Measurements from ENCODE around the gene FRS2. TPM values are rescaled to one million over a fixed set of nuclear protein-coding genes. Genes with fewer than 3 reads are reported as not detected.

Gene FRS2
- total and polyA plus RNA-seq, 9 of the 15 experiments (the other 6 are each of a cell fraction or from before 2014, with no cell fraction given): 1.0 to 9.1 (median 6.0) TPM

DNA sequence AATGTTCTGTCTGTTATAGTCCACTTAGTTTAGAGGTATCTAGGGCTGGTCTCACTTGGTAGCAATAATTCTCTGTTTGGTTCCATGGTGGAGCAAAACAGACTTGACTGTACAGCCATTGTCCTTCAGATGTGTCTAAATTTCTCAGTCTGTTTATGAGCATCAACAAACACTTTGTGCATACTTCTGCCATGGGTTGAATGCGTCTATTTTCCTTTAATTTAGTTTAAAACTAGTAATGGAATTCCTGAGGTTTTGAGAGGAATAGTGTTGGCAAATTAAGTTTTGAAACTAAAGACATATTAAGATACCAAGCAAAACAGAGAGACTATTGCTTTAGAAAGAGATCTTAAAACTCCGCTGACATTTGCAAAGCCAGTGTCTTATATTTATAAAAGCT lies 22.6 kb downstream of the FRS2 start:
- ATAC-seq: no peak
- Histone ChIP-seq H3K9me1 (ENCODE audit: control insufficient read depth, insufficient read depth, low read length) (no peaks in the 10 kb centered on the region), H3K4me1 (replicated peaks in 1 of 2; ENCODE audit: control insufficient read depth in 2 of 2, insufficient read depth in 2 of 2, low read length in 2 of 2) (no peaks in the 10 kb centered on the region), H3K9me3 (replicated peaks; ENCODE audit: control insufficient read depth, insufficient read depth, low read depth, low read length) (no peaks in the 10 kb centered on the region), H2AFZ (ENCODE audit: low read depth, low read length) (no peak overlapping the region), H3K9ac (ENCODE audit: insufficient read depth in 1 of 2, low read depth in 2 of 2, low read length in 2 of 2) (no peak overlapping the region), H4K20me1 (replicated peaks; ENCODE audit: control insufficient read depth, insufficient read depth, low read length) (no peaks in the 10 kb centered on the region), H3K27ac (ENCODE audit: extremely low read depth, low read depth, low read length) (no peak overlapping the region), H3K79me2 (ENCODE audit: control insufficient read depth, insufficient read depth, low read length) (peaks cover 58% of the 10 kb centered on the region), H3K4me2 (ENCODE audit: insufficient read depth, low read length) (no peak overlapping the region), H3K27me3 (ENCODE audit: control insufficient read depth in 2 of 2, insufficient read depth in 2 of 2, low read length in 2 of 2) (no peaks in the 10 kb centered on the region), H3K4me3 (no peak overlapping the region), H3K36me3 (ENCODE audit: control insufficient read depth, insufficient read depth, low read length) (peaks cover 2% of the 10 kb centered on the region; the same call in 1 of the 3 replicates)
- 88% methylated on average over 2 of the region's 2 CpGs for WGBS (ENCODE audit: insufficient coverage, low coverage, missing lambda C conversion rate)
- POLR2A ChIA-PET: interaction anchor here (0.6 kb wide), 1 partner anchor 16 kb away, joined by 3 read pairs; no protein-coding TSS in a partner anchor
- CTCF ChIA-PET (ENCODE audit: low intra/inter-chr PET ratio): no interaction called here
- TF ChIP-seq TSC22D4 (tag; IDR thresholded peaks at IDR 0.05) (no peak), DACH1 (IDR thresholded peaks at IDR 0.05; ENCODE audit: partially characterized antibody) (no peak), NR2C2 (CRISPR knock-in tag; IDR thresholded peaks at IDR 0.05) (no peak), NR2C2 (tag; IDR thresholded peaks at IDR 0.05) (no peak), TCF7 (IDR thresholded peaks at IDR 0.05; ENCODE audit: borderline replicate concordance) (no peak), ATF2 (CRISPR knock-in tag; IDR thresholded peaks at IDR 0.05) (no peak), ZNF3 (CRISPR knock-in tag; IDR thresholded peaks at IDR 0.05) (no peak), PTTG1 (tag; IDR thresholded peaks at IDR 0.05; ENCODE audit: low read depth) (no peak), TBL1XR1 (IDR thresholded peaks at IDR 0.05; ENCODE audit: low read length in 2 of 2) (no peak)
- in situ Hi-C loops (cut with MboI): no loop called here
- no TSS peak for BruUV-seq (replicated peaks)
- no peak for DNase-seq (ENCODE audit: extremely low read depth in 1 of 4, low spot score in 3 of 4)
- no peak for FAIRE-seq
- intact Hi-C loops (cut with micrococcal nuclease): no loop called here

All from K562 (cell line).